Upper lobe of left lung (tissue), 4 donors: Measurements from ENCODE around the gene TNFRSF8.

ENCODE experiments used
- POLR2A ChIP-seq, 4 donors: fragments of 450-650 bp; IDR thresholded peaks; one replicate each; pipeline ENCODE4 v1.5.1; 2016 to 2017; ENCODE audit warnings: antibody characterized with exemption in 4 of 4, mild to moderate bottlenecking in 2 of 4
- TF ChIP-seq, protein P1 (sequence below), 6 experiments: fragments of 450-650 bp in 4 of 6; fragments of 200-600 bp in 2 of 6; sonication (generic) in 2 of 6; IDR thresholded peaks; one replicate each; pipeline ENCODE4 v1.5.1; 2016 to 2019; ENCODE audit warnings: antibody characterized with exemption in 6 of 6

DNA sequence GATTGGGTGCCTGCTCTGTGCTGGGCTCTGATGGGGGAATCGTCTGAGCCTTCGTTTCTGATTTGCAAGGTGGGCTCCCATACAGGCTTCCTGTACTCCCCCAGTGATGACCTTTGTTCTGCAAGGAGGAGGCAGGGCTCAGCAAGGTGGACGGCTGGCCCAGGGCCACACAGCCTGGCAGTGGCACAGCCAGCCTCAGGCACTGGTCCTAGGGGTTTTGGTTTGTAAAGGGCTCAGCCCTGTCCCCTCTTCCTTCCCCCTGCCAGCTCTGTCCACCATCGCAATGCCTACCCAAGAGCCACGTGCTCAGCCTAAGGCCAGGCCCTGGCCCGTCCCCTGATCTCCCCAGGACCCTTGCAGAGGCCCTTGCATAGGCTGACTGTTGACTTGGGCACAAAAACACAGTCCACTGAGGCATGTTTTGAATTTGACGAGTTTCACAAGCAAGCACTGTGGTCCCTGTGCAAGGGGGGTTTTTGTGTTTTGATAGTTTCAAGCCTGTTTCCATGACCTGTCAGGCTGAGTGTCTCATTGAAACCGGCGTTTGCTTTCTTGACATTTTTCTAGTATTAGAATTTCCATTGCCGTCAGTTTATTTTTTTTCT is 64.2 kb downstream of the TNFRSF8 start:
- TF ChIP-seq, protein P1, sequence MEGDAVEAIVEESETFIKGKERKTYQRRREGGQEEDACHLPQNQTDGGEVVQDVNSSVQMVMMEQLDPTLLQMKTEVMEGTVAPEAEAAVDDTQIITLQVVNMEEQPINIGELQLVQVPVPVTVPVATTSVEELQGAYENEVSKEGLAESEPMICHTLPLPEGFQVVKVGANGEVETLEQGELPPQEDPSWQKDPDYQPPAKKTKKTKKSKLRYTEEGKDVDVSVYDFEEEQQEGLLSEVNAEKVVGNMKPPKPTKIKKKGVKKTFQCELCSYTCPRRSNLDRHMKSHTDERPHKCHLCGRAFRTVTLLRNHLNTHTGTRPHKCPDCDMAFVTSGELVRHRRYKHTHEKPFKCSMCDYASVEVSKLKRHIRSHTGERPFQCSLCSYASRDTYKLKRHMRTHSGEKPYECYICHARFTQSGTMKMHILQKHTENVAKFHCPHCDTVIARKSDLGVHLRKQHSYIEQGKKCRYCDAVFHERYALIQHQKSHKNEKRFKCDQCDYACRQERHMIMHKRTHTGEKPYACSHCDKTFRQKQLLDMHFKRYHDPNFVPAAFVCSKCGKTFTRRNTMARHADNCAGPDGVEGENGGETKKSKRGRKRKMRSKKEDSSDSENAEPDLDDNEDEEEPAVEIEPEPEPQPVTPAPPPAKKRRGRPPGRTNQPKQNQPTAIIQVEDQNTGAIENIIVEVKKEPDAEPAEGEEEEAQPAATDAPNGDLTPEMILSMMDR (IDR thresholded peaks at IDR 0.05) = no peak
- no peak for TF ChIP-seq POLR2A (IDR thresholded peaks at IDR 0.05)
